H1 (cell line): ENCODE measurements around the gene PPM1F. TPM values are rescaled to one million over a fixed set of nuclear protein-coding genes. Genes with fewer than 3 reads are reported as not detected.

ENCODE experiments used
- CEBPB ChIP-seq: IDR thresholded peaks from 2 replicates; pipeline ENCODE4 v1.6.1; 2012; ENCODE audit warnings: low read depth, low read length
- E2F6 ChIP-seq: IDR thresholded peaks from 2 replicates; pipeline ENCODE4 v1.6.1; 2012; ENCODE audit warnings: inconsistent platforms
- polyA plus RNA-seq, 7 experiments: library from polyadenylated mRNA; depleted of rRNA in 3 of 7; stranded (reverse) in 5 of 7; unstranded in 2 of 7; fragments of >200 nt in 5 of 7; fragments of 200-250 nt in 2 of 7; gene quantifications; 1 replicate in 5 of 7; 2 replicates in 1 of 7; 4 replicates in 1 of 7; pipeline versions ENCODE4 v1.2.1 to v1.2.3, GENCODE V29; 2011 to 2013; ENCODE audit warnings: missing spikeins in 2 of 7, mixed read lengths in 2 of 7
- total RNA-seq: library from RNA; stranded (reverse); fragmentation: NEBNext Ultra II Directional; extraction: Animal tissue kit (Norgen Biotek cat#: 25700); gene quantifications from 2 replicates; pipeline ENCODE4 v1.2.1, GENCODE V29; 2021
- TF ChIP-seq, protein P1 (sequence below): IDR thresholded peaks from 2 replicates; pipeline ENCODE4 v1.6.1; 2012; ENCODE audit warnings: inconsistent platforms

Gene PPM1F
- total and polyA plus RNA-seq, 2 of the 8 experiments (the other 6 are each of a cell fraction or from before 2014, with no cell fraction given): 12.4 to 22.8 TPM

GRCh38 chr22:21975854-21976345 is 23.3 kb upstream of the PPM1F start (continued):
- TF ChIP-seq E2F6 (no peak), CEBPB (no peak)
- TF ChIP-seq, protein P1, sequence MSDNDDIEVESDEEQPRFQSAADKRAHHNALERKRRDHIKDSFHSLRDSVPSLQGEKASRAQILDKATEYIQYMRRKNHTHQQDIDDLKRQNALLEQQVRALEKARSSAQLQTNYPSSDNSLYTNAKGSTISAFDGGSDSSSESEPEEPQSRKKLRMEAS: no peak
